WTC11 (cell line): ENCODE data around the gene WDR45. TPM values are rescaled to one million over a fixed set of nuclear protein-coding genes. Genes with fewer than 3 reads are reported as not detected.

ENCODE experiments used
- ATAC-seq: fragments of 200-7000 bp; cut with Tn5 transposase; 2 replicates; pipeline ENCODE4 v1.10.0; 2021; ENCODE audit warnings: mild to moderate bottlenecking, moderate library complexity
- CTCF ChIA-PET: fragments of 300-600 bp; sonication (Branson Sonifier 250); formaldehyde crosslinking; loops from one replicate; lab custom pipeline; 2021; ENCODE audit warnings: antibody characterized with exemption; lab: Charles Lee
- POLR2A ChIA-PET: fragments of 350-600 bp; sonication (Branson Sonifier 250); formaldehyde crosslinking; loops from one replicate; lab custom pipeline; 2021; ENCODE audit warnings: antibody characterized with exemption; lab: Charles Lee
- DNase-seq: peaks from one replicate; pipeline ENCODE4 v3.0.0; 2021; ENCODE audit warnings: low spot score
- H3K27ac Mint-ChIP-seq: 2 replicates; pipeline ENCODE4 v1.8.0; 2021; ENCODE audit warnings: mixed read lengths
- H3K27me3 Mint-ChIP-seq: 2 replicates; pipeline ENCODE4 v1.8.0; 2021; ENCODE audit warnings: low read depth, mild to moderate bottlenecking, moderate library complexity, mixed read lengths
- H3K36me3 Mint-ChIP-seq: 2 replicates; pipeline ENCODE4 v1.8.0; 2021; ENCODE audit warnings: mixed read lengths
- H3K4me1 Mint-ChIP-seq: 2 replicates; pipeline ENCODE4 v1.8.0; 2022; ENCODE audit warnings: mixed read lengths
- H3K4me3 Mint-ChIP-seq: 2 replicates; pipeline ENCODE4 v1.8.0; 2021; ENCODE audit warnings: mild to moderate bottlenecking, moderate library complexity, mixed read lengths
- H3K9me3 Mint-ChIP-seq: 2 replicates; pipeline ENCODE4 v1.8.0; 2021; ENCODE audit warnings: mixed read lengths
- ELF4 ChIP-seq: sonication (generic); formaldehyde crosslinking; IDR thresholded peaks from 2 replicates; pipeline ENCODE4 v1.8.1; 2022; ENCODE audit warnings: low read depth, mild to moderate bottlenecking, moderate library complexity, missing genetic modification reagents
- EMX1 ChIP-seq: fragments of 250-450 bp; sonication (Bioruptor Pico); IDR thresholded peaks from 2 replicates; pipeline ENCODE4 v1.8.0; 2021; ENCODE audit warnings: mild to moderate bottlenecking
- FOXK1 ChIP-seq: sonication (generic); formaldehyde crosslinking; IDR thresholded peaks from 2 replicates; pipeline ENCODE4 v1.8.0; 2022; ENCODE audit warnings: mild to moderate bottlenecking, moderate library complexity, missing genetic modification reagents
- FOXP1 ChIP-seq: sonication (generic); formaldehyde crosslinking; IDR thresholded peaks from 2 replicates; pipeline ENCODE4 v1.8.0; 2022; ENCODE audit warnings: missing genetic modification reagents, mild to moderate bottlenecking, moderate library complexity, borderline replicate concordance
- GRHL2 ChIP-seq: fragments of 250-450 bp; sonication (Bioruptor Pico); IDR thresholded peaks from 2 replicates; pipeline ENCODE4 v1.8.0; 2022; ENCODE audit warnings: mild to moderate bottlenecking, moderate library complexity; ENCODE audit not compliant: insufficient replicate concordance, severe bottlenecking
- JAZF1 ChIP-seq: fragments of 250-450 bp; sonication (Bioruptor Pico); IDR thresholded peaks from 2 replicates; pipeline ENCODE4 v1.9.0; 2021; ENCODE audit warnings: moderate library complexity, mild to moderate bottlenecking, inconsistent platforms
- MYBL2 ChIP-seq: sonication (generic); formaldehyde crosslinking; IDR thresholded peaks from 2 replicates; pipeline ENCODE4 v1.8.1; 2023; ENCODE audit warnings: mild to moderate bottlenecking, moderate library complexity, missing genetic modification reagents
- NFYB ChIP-seq: sonication (generic); formaldehyde crosslinking; conservative IDR thresholded peaks from 2 replicates; pipeline ENCODE4 v1.8.0; 2022; ENCODE audit warnings: low read depth, missing genetic modification reagents
- NR3C1 ChIP-seq: sonication (generic); formaldehyde crosslinking; conservative IDR thresholded peaks from 2 replicates; pipeline ENCODE4 v1.8.1; 2023; ENCODE audit warnings: low read depth, mild to moderate bottlenecking, missing genetic modification reagents
- PRRX2 ChIP-seq: fragments of 250-450 bp; sonication (Bioruptor Pico); IDR thresholded peaks from 2 replicates; pipeline ENCODE4 v1.8.0; 2021; ENCODE audit warnings: mild to moderate bottlenecking
- TCF7 ChIP-seq: sonication (generic); formaldehyde crosslinking; IDR thresholded peaks from 2 replicates; pipeline ENCODE4 v1.8.0; 2022; ENCODE audit warnings: mild to moderate bottlenecking, low read depth, missing genetic modification reagents, moderate library complexity
- TEAD1 ChIP-seq: sonication (generic); formaldehyde crosslinking; IDR thresholded peaks from 2 replicates; pipeline ENCODE4 v1.8.0; 2022; ENCODE audit warnings: mild to moderate bottlenecking, missing genetic modification reagents
- TP53 ChIP-seq: sonication (generic); formaldehyde crosslinking; IDR thresholded peaks from 2 replicates; pipeline ENCODE4 v1.8.1; 2023; ENCODE audit warnings: mild to moderate bottlenecking, missing genetic modification reagents
- ZNF121 ChIP-seq: sonication (generic); formaldehyde crosslinking; IDR thresholded peaks from 2 replicates; pipeline ENCODE4 v1.8.0; 2023; ENCODE audit warnings: missing genetic modification reagents
- ZNF138 ChIP-seq: sonication (generic); formaldehyde crosslinking; conservative IDR thresholded peaks from 2 replicates; pipeline ENCODE4 v1.8.1; 2022; ENCODE audit warnings: mild to moderate bottlenecking, moderate library complexity, missing genetic modification reagents
- ZNF219 ChIP-seq: sonication (generic); formaldehyde crosslinking; IDR thresholded peaks from 2 replicates; pipeline ENCODE4 v1.8.0; 2023; ENCODE audit warnings: missing genetic modification reagents, mild to moderate bottlenecking, borderline replicate concordance
- ZNF416 ChIP-seq: fragments of 250-450 bp; sonication (Bioruptor Pico); IDR thresholded peaks from 2 replicates; pipeline ENCODE4 v1.9.0; 2021; ENCODE audit warnings: mild to moderate bottlenecking, inconsistent platforms
- total RNA-seq: library from RNA; stranded (reverse); gene quantifications from 3 replicates; pipeline ENCODE4 v1.2.3, GENCODE V29; 2021
- TF ChIP-seq, protein P1 (sequence below): sonication (generic); formaldehyde crosslinking; IDR thresholded peaks from 2 replicates; pipeline ENCODE4 v1.8.1; 2023; ENCODE audit warnings: mild to moderate bottlenecking, missing genetic modification reagents, borderline replicate concordance
- TF ChIP-seq, protein P2 (sequence below): sonication (generic); formaldehyde crosslinking; IDR thresholded peaks from 2 replicates; pipeline ENCODE4 v1.8.0; 2022; ENCODE audit warnings: missing genetic modification reagents

Gene WDR45
- total RNA-seq, 1 experiment from 2014 or later: 23.9 TPM

DNA sequence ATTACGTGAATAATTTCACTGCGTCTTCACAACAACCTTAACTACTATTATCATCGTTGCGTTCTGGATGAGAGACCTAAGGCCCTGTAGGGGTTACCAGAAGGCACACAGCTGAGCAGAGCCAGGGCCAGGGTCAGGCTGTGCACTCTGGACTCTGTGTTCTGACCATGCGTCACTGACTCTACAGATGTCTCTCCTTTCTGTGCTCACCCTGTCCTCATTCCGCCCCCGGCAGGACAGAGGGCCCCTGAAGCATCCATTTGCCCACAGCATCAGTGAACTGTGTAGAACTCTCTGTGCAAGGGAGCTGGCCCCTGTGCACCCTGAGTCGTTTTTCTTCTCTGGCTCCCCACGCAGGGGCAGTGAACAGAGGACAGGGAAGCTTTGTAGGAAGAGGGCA is 22.5 kb upstream of the WDR45 start:
- TF ChIP-seq TCF7 (CRISPR knock-in tag) (no peak), NR3C1 (CRISPR knock-in tag) (no peak), JAZF1 (CRISPR knock-in tag) (no peak), ZNF138 (CRISPR knock-in tag) (no peak), EMX1 (CRISPR knock-in tag) (no peak), NFYB (CRISPR knock-in tag) (no peak), ZNF219 (CRISPR knock-in tag) (no peak)
- TF ChIP-seq, protein P1, sequence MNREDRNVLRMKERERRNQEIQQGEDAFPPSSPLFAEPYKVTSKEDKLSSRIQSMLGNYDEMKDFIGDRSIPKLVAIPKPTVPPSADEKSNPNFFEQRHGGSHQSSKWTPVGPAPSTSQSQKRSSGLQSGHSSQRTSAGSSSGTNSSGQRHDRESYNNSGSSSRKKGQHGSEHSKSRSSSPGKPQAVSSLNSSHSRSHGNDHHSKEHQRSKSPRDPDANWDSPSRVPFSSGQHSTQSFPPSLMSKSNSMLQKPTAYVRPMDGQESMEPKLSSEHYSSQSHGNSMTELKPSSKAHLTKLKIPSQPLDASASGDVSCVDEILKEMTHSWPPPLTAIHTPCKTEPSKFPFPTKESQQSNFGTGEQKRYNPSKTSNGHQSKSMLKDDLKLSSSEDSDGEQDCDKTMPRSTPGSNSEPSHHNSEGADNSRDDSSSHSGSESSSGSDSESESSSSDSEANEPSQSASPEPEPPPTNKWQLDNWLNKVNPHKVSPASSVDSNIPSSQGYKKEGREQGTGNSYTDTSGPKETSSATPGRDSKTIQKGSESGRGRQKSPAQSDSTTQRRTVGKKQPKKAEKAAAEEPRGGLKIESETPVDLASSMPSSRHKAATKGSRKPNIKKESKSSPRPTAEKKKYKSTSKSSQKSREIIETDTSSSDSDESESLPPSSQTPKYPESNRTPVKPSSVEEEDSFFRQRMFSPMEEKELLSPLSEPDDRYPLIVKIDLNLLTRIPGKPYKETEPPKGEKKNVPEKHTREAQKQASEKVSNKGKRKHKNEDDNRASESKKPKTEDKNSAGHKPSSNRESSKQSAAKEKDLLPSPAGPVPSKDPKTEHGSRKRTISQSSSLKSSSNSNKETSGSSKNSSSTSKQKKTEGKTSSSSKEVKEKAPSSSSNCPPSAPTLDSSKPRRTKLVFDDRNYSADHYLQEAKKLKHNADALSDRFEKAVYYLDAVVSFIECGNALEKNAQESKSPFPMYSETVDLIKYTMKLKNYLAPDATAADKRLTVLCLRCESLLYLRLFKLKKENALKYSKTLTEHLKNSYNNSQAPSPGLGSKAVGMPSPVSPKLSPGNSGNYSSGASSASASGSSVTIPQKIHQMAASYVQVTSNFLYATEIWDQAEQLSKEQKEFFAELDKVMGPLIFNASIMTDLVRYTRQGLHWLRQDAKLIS: no peak
- TF ChIP-seq, all 79 proteins: peak for 0
- Mint-ChIP-seq H3K27ac (no peak overlapping the region), H3K4me1 (peaks cover 3% of the 10 kb centered on the region; the same call in 1 of the 2 replicates), H3K4me3 (peak overlapping the region; percentile 84), H3K27me3 (no peaks in the 10 kb centered on the region), H3K9me3 (no peaks in the 10 kb centered on the region), H3K36me3 (no peaks in the 10 kb centered on the region)
- CTCF ChIA-PET: no interaction called here
- no peak for ATAC-seq
- POLR2A ChIA-PET: no interaction called here
- DNase-seq: no peak

DNA sequence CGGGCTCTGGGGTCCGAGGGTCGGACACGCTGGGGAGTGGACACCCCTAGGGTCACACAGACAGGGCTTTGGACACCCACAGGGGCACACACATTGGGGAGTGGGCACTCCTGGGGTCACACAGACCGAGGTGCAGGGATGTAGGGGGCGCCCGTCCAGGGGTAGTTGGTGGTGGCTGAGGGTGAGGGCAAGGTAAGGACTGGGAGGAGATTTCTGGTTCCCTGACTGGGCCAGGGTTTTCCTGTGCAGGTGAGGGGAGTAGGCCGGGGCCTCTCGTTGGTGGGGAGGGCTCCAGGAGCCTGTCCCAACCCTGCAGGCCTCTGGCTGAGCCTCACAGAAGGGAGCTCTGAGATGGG is 21.9 kb upstream of the WDR45 start:
- Mint-ChIP-seq H3K27me3 (no peaks in the 10 kb centered on the region), H3K27ac (no peak overlapping the region), H3K9me3 (no peaks in the 10 kb centered on the region), H3K36me3 (no peaks in the 10 kb centered on the region), H3K4me3 (peak overlapping the region; percentile 84), H3K4me1 (peaks cover 3% of the 10 kb centered on the region; the same call in 1 of the 2 replicates)
- no peak for TF ChIP-seq GRHL2 (CRISPR knock-in tag)
- TF ChIP-seq ZNF416 (CRISPR knock-in tag): no peak
- no peak for TF ChIP-seq TP53 (CRISPR knock-in tag)
- TF ChIP-seq, protein P2, sequence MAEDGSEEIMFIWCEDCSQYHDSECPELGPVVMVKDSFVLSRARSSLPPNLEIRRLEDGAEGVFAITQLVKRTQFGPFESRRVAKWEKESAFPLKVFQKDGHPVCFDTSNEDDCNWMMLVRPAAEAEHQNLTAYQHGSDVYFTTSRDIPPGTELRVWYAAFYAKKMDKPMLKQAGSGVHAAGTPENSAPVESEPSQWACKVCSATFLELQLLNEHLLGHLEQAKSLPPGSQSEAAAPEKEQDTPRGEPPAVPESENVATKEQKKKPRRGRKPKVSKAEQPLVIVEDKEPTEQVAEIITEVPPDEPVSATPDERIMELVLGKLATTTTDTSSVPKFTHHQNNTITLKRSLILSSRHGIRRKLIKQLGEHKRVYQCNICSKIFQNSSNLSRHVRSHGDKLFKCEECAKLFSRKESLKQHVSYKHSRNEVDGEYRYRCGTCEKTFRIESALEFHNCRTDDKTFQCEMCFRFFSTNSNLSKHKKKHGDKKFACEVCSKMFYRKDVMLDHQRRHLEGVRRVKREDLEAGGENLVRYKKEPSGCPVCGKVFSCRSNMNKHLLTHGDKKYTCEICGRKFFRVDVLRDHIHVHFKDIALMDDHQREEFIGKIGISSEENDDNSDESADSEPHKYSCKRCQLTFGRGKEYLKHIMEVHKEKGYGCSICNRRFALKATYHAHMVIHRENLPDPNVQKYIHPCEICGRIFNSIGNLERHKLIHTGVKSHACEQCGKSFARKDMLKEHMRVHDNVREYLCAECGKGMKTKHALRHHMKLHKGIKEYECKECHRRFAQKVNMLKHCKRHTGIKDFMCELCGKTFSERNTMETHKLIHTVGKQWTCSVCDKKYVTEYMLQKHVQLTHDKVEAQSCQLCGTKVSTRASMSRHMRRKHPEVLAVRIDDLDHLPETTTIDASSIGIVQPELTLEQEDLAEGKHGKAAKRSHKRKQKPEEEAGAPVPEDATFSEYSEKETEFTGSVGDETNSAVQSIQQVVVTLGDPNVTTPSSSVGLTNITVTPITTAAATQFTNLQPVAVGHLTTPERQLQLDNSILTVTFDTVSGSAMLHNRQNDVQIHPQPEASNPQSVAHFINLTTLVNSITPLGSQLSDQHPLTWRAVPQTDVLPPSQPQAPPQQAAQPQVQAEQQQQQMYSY (CRISPR knock-in tag): no peak
- no peak for TF ChIP-seq ELF4 (CRISPR knock-in tag)
- TF ChIP-seq ZNF121 (CRISPR knock-in tag): no peak
- no peak for TF ChIP-seq NR3C1 (CRISPR knock-in tag)
- no peak for TF ChIP-seq PRRX2
- TF ChIP-seq FOXK1: no peak
- no peak for TF ChIP-seq MYBL2 (CRISPR knock-in tag)
- no peak for TF ChIP-seq FOXP1 (CRISPR knock-in tag)
- TF ChIP-seq TEAD1 (CRISPR knock-in tag): no peak
- ChIA-PET POLR2A (no interaction called here), CTCF (interaction anchor here (1.0 kb wide), 3 partner anchors 62 to 143 kb away, joined by 3 to 5 read pairs (median 3); no protein-coding TSS in a partner anchor)
- ATAC-seq: peak; percentile 65
- no peak for DNase-seq
